Thyroid gland (tissue), 4 donors: ENCODE results near the gene TFF2. TPM values are rescaled to one million over a fixed set of nuclear protein-coding genes. Genes with fewer than 3 reads are reported as not detected.

Experiments
- DNase-seq, 2 donors: peaks; one replicate each; pipeline ENCODE4 v3.0.0-alpha.2; 2019
- H3K27ac ChIP-seq, 3 donors: fragments of 200-600 bp; sonication (generic); 1 replicate in 2 of 3; 2 replicates in 1 of 3; pipeline ENCODE4 v1.5.1; 2016 to 2019; ENCODE audit warnings: mild to moderate bottlenecking in 1 of 3, moderate library complexity in 1 of 3
- H3K27me3 ChIP-seq: fragments of 200-600 bp; sonication (generic); one replicate; pipeline ENCODE4 v1.5.1; 2019
- H3K36me3 ChIP-seq, 2 donors: fragments of 200-600 bp; sonication (generic); one replicate each; pipeline ENCODE4 v1.5.1; 2016 to 2019
- H3K4me1 ChIP-seq, 2 donors: fragments of 200-600 bp; sonication (generic); one replicate each; pipeline ENCODE4 v1.5.1; 2017 to 2019
- H3K4me3 ChIP-seq, 3 donors: fragments of 200-600 bp; sonication (generic); replicated peaks in 1 of 3; 1 replicate in 2 of 3; 2 replicates in 1 of 3; pipeline ENCODE4 v1.5.1; 2016; ENCODE audit warnings: mild to moderate bottlenecking in 1 of 3
- H3K9me3 ChIP-seq: fragments of 200-600 bp; sonication (generic); one replicate; pipeline ENCODE4 v1.5.1; 2017
- CTCF ChIP-seq, 6 experiments: fragments of 200-600 bp in 3 of 6; fragments of 450-650 bp in 3 of 6; sonication (generic) in 3 of 6; IDR thresholded peaks; one replicate each; pipeline ENCODE4 v1.5.1; 2016 to 2019; ENCODE audit warnings: antibody characterized with exemption in 6 of 6, mild to moderate bottlenecking in 2 of 6, inconsistent platforms in 1 of 6, moderate library complexity in 1 of 6
- POLR2A ChIP-seq, 2 donors: fragments of 450-650 bp; IDR thresholded peaks; one replicate each; pipeline ENCODE4 v1.6.1; 2017; ENCODE audit warnings: antibody characterized with exemption in 2 of 2, mild to moderate bottlenecking in 2 of 2, moderate library complexity in 1 of 2
- WGBS, 2 donors: methylation state at CpG; one replicate each; pipeline ENCODE4 v1.1.5; 2017; 5-methylcytosine and 5-hydroxymethylcytosine counted together
- intact Hi-C: fragments of 100-400 bp; cut with DNase I; formaldehyde crosslinking; loops from one replicate; pipeline ENCODE4 v1.15.1; 2023
- total RNA-seq, 4 donors: library from RNA; depleted of rRNA; stranded (reverse); fragments of >200 nt; gene quantifications; one replicate each; pipeline ENCODE4 v1.2.3, GENCODE V29; 2016

TFF2 gene
- total RNA-seq, 4 donors from 2014 or later: 2.5 to 14.3 TPM; not detected in 2

- TF ChIP-seq POLR2A (IDR thresholded peaks at IDR 0.05): peak in 1 of 2 donors; percentile 55
- TF ChIP-seq CTCF (IDR thresholded peaks at IDR 0.05): no peak
- H3K27ac ChIP-seq: peak overlapping the region; percentile 84 to 90 (median 88)
- DNase-seq: peak; percentile 52 to 61
- 23 to 34% methylated on average over 6 of the region's 6 CpGs for WGBS, 2 donors
- H3K36me3 ChIP-seq: no peaks in the 10 kb centered on the region
- H3K4me1 ChIP-seq: peaks cover 40 to 45% of the 10 kb centered on the region in 2 donors
- intact Hi-C loops: no loop called here
- H3K9me3 ChIP-seq: no peaks in the 10 kb centered on the region
- no peaks in the 10 kb centered on the region for H3K27me3 ChIP-seq
- no peak overlapping the region for H3K4me3 ChIP-seq
These were observed 5.9 kb upstream of the TFF2 start for GRCh38 chr21:42356650-42357049.

- intact Hi-C loops: no loop called here
- 33 to 35% methylated on average over 2 of the region's 2 CpGs for WGBS, 2 donors
- no peak overlapping the region for H3K4me3 ChIP-seq
- no peak for TF ChIP-seq POLR2A (IDR thresholded peaks at IDR 0.05)
- TF ChIP-seq CTCF (IDR thresholded peaks at IDR 0.05): no peak
- H3K27me3 ChIP-seq: no peaks in the 10 kb centered on the region
- no peaks in the 10 kb centered on the region for H3K36me3 ChIP-seq
- peak; percentile 80 to 81 for DNase-seq
- H3K27ac ChIP-seq: peak overlapping the region; percentile 85 to 90 (median 88)
- no peaks in the 10 kb centered on the region for H3K9me3 ChIP-seq
- H3K4me1 ChIP-seq: peaks cover 46 to 51% of the 10 kb centered on the region in 2 donors
These were observed 5.3 kb upstream of the TFF2 start for GRCh38 chr21:42356046-42356445.

GRCh38 chr21:42353623-42354022 lies 2.8 kb upstream of the TFF2 start:
- peaks cover 61 to 66% of the 10 kb centered on the region in 2 donors for H3K4me1 ChIP-seq
- peak overlapping the region; percentile 34 to 77 (median 39) for H3K27ac ChIP-seq
- H3K9me3 ChIP-seq: no peaks in the 10 kb centered on the region
- no peaks in the 10 kb centered on the region for H3K36me3 ChIP-seq
- DNase-seq: no peak
- intact Hi-C loops: no loop called here
- no peaks in the 10 kb centered on the region for H3K27me3 ChIP-seq
- no peak overlapping the region for H3K4me3 ChIP-seq
- WGBS, 2 donors: 86 to 88% methylated on average over 5 of the region's 5 CpGs
- TF ChIP-seq POLR2A (IDR thresholded peaks at IDR 0.05) (no peak), CTCF (IDR thresholded peaks at IDR 0.05) (no peak)

GRCh38 chr21:42352441-42353095 lies 1.8 kb upstream of the TFF2 start:
- WGBS, 2 donors: 79 to 85% methylated on average over 13 to 14 of the region's 14 CpGs
- H3K9me3 ChIP-seq: no peaks in the 10 kb centered on the region
- intact Hi-C loops: no loop called here
- peak; percentile 45 to 48 for DNase-seq
- H3K27ac ChIP-seq: peak overlapping the region in 2 of 3 donors; percentile 36 to 77
- TF ChIP-seq POLR2A (IDR thresholded peaks at IDR 0.05) (no peak), CTCF (IDR thresholded peaks at IDR 0.05) (no peak)
- H3K27me3 ChIP-seq: no peaks in the 10 kb centered on the region
- H3K36me3 ChIP-seq: no peaks in the 10 kb centered on the region
- no peak overlapping the region for H3K4me3 ChIP-seq
- peaks cover 55 to 62% of the 10 kb centered on the region in 2 donors for H3K4me1 ChIP-seq

- no peaks in the 10 kb centered on the region for H3K9me3 ChIP-seq
- WGBS, 2 donors: 80 to 90% methylated on average over 11 of the region's 11 CpGs
- no peaks in the 10 kb centered on the region for H3K27me3 ChIP-seq
- intact Hi-C loops: no loop called here
- H3K4me3 ChIP-seq: no peak overlapping the region
- peaks cover 48 to 55% of the 10 kb centered on the region in 2 donors for H3K4me1 ChIP-seq
- no peaks in the 10 kb centered on the region for H3K36me3 ChIP-seq
- DNase-seq: no peak
- peak overlapping the region; percentile 14 to 77 (median 68) for H3K27ac ChIP-seq
- TF ChIP-seq CTCF (IDR thresholded peaks at IDR 0.05): no peak
- TF ChIP-seq POLR2A (IDR thresholded peaks at IDR 0.05): no peak
These were observed 1.0 kb upstream of the TFF2 start for GRCh38 chr21:42351626-42352440.
